ENCODE measurements around the gene ACVR1.
"Not testable (repeated sequence)": the region's sequence is repeated elsewhere in the genome, so short reads cannot be mapped to it uniquely, and the experiment has no call there.

DNA sequence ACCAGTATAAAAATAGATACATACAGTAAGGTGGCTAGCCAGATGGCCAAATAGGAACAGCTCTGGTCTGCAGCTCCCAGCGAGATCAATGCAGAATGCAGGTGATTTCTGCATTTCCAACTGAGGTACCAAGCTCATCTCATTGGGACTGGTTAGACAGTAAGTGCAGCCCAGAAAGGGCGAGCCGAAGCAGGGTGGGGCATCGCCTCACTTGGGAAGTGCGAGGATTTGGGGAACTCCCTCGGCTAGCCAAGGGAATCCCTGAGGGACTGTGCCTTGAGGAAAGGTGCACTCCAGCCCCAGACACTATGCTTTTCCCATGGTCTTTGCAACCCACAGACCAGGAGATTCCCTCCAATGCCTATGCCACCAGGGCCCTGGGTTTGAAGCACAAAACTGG lies 172.0 kb downstream of the ACVR1 start:
- TF ChIP-seq, protein P1, sequence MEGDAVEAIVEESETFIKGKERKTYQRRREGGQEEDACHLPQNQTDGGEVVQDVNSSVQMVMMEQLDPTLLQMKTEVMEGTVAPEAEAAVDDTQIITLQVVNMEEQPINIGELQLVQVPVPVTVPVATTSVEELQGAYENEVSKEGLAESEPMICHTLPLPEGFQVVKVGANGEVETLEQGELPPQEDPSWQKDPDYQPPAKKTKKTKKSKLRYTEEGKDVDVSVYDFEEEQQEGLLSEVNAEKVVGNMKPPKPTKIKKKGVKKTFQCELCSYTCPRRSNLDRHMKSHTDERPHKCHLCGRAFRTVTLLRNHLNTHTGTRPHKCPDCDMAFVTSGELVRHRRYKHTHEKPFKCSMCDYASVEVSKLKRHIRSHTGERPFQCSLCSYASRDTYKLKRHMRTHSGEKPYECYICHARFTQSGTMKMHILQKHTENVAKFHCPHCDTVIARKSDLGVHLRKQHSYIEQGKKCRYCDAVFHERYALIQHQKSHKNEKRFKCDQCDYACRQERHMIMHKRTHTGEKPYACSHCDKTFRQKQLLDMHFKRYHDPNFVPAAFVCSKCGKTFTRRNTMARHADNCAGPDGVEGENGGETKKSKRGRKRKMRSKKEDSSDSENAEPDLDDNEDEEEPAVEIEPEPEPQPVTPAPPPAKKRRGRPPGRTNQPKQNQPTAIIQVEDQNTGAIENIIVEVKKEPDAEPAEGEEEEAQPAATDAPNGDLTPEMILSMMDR (conservative IDR thresholded peaks at IDR 0.05; ENCODE audit: low read depth, low read length): not testable (repeated sequence)
- TF ChIP-seq EZH2 (IDR thresholded peaks at IDR 0.05; ENCODE audit: borderline replicate concordance, low read depth, low read length, poor library complexity, severe bottlenecking): not testable (repeated sequence)
